HCT116 (cell line): ENCODE measurements around the gene FAM13A. TPM values are rescaled to one million over a fixed set of nuclear protein-coding genes. Genes with fewer than 3 reads are reported as not detected.

ENCODE experiments used
- ATAC-seq: fragments of 200-7000 bp; cut with Tn5 transposase; 2 replicates; pipeline ENCODE4 v1.9.1; 2020; ENCODE audit warnings: mild to moderate bottlenecking, moderate library complexity
- BruUV-seq: library from RNA; stranded (reverse); fragments of 400-500 nt; replicated peaks from 2 replicates; lab custom pipeline; 2021; lab: Mats Ljungman, UMichigan
- CTCF ChIA-PET: fragments of 300-600 bp; sonication (Branson Sonifier 250); formaldehyde crosslinking; loops from one replicate; lab custom pipeline; 2021; ENCODE audit warnings: antibody characterized with exemption; lab: Charles Lee
- POLR2A ChIA-PET: fragments of 300-600, 350-600 bp; sonication (Branson Sonifier 250); formaldehyde crosslinking; loops from one replicate; lab custom pipeline; 2021; ENCODE audit warnings: antibody characterized with exemption; lab: Charles Lee
- RAD21 ChIA-PET, 2 experiments: fragments of 300-600 bp; sonication (Branson Sonifier 250); formaldehyde crosslinking; loops; one replicate each; lab custom pipeline; 2023; ENCODE audit warnings: low total read pairs in 2 of 2; ENCODE audit not compliant: uncharacterized antibody in 2 of 2, unreplicated experiment in 2 of 2, low non-redundant PET in 1 of 2; lab: Charles Lee
- DNase-seq: peaks from one replicate; pipeline ENCODE4 v3.0.0-alpha.2; 2010; ENCODE audit warnings: low read depth, low spot score
- H2AFZ ChIP-seq: fragments of 200-600 bp; shearing (Covaris generic), sonication (generic); 2 replicates; pipeline ENCODE4 v1.6.1; 2017; ENCODE audit warnings: low read depth, mixed run types, mixed read lengths, antibody characterized with exemption, low read length; ENCODE audit not compliant: poor library complexity, severe bottlenecking
- H3K27ac ChIP-seq: 2 replicates; pipeline ENCODE4 v1.5.1; 2012; ENCODE audit warnings: low read depth, low read length
- H3K27me3 ChIP-seq: fragments of 200-600 bp; sonication (generic); 2 replicates; pipeline ENCODE4 v1.6.1; 2016; ENCODE audit warnings: mixed run types, low read length, mixed read lengths; ENCODE audit not compliant: insufficient read depth
- H3K36me3 ChIP-seq, 2 experiments: fragments of 200-500 bp in 1 of 2; fragments of 200-600 bp in 1 of 2; sonication (Bioruptor generic) in 1 of 2; sonication (generic) in 1 of 2; 2 replicates each; pipeline versions ENCODE4 v1.5.1 to v1.6.1; 2014 to 2016; ENCODE audit warnings: low read length in 2 of 2, inconsistent platforms in 1 of 2, mixed read lengths in 1 of 2, mixed run types in 1 of 2; ENCODE audit not compliant: insufficient read depth in 2 of 2, control insufficient read depth in 1 of 2
- H3K4me1 ChIP-seq, 2 experiments: fragments of 200-600 bp in 1 of 2; sonication (generic) in 1 of 2; 2 replicates each; pipeline versions ENCODE4 v1.5.1 to v1.6.1; 2012 to 2017; ENCODE audit warnings: low read length in 2 of 2, inconsistent platforms in 1 of 2, mild to moderate bottlenecking in 1 of 2, mixed read lengths in 1 of 2, mixed run types in 1 of 2, moderate library complexity in 1 of 2; ENCODE audit not compliant: insufficient read depth in 2 of 2, control insufficient read depth in 1 of 2
- H3K4me2 ChIP-seq: fragments of 200-600 bp; sonication (generic); 2 replicates; pipeline ENCODE4 v1.6.1; 2017; ENCODE audit warnings: mixed run types, low read length, mixed read lengths
- H3K4me3 ChIP-seq, 2 experiments: fragments of 200-600 bp in 1 of 2; sonication (generic) in 1 of 2; replicated peaks in 1 of 2; 2 replicates each; pipeline ENCODE4 v1.5.1; 2011 to 2016; ENCODE audit warnings: low read length in 2 of 2, control low read depth in 1 of 2, low read depth in 1 of 2, mild to moderate bottlenecking in 1 of 2, mixed read lengths in 1 of 2, mixed run types in 1 of 2
- H3K79me2 ChIP-seq: fragments of 200-600 bp; sonication (generic); 2 replicates; pipeline ENCODE4 v1.6.1; 2017; ENCODE audit warnings: mild to moderate bottlenecking, mixed run types, low read length, moderate library complexity, mixed read lengths; ENCODE audit not compliant: insufficient read depth
- H3K9ac ChIP-seq: fragments of 200-600 bp; sonication (generic); 2 replicates; pipeline ENCODE4 v1.6.1; 2016; ENCODE audit warnings: low read length, mixed read lengths
- H3K9me2 ChIP-seq: fragments of 200-600 bp; sonication (generic), shearing (Covaris generic); 2 replicates; pipeline ENCODE4 v1.6.1; 2017; ENCODE audit warnings: mixed run types, mild to moderate bottlenecking, moderate library complexity; ENCODE audit not compliant: insufficient read depth
- H3K9me3 ChIP-seq, 2 experiments: fragments of 200-500 bp in 1 of 2; fragments of 200-600 bp in 1 of 2; sonication (Bioruptor generic) in 1 of 2; sonication (generic) in 1 of 2; 2 replicates each; pipeline ENCODE4 v1.6.1; 2014 to 2017; ENCODE audit warnings: low read length in 2 of 2, mixed read lengths in 2 of 2, inconsistent platforms in 1 of 2, low read depth in 1 of 2, mild to moderate bottlenecking in 1 of 2, mixed run types in 1 of 2, moderate library complexity in 1 of 2; ENCODE audit not compliant: control insufficient read depth in 1 of 2, insufficient read depth in 1 of 2
- H4K20me1 ChIP-seq: fragments of 200-600 bp; sonication (generic), shearing (Covaris generic); 2 replicates; pipeline ENCODE4 v1.6.1; 2017; ENCODE audit warnings: mixed run types, mild to moderate bottlenecking, moderate library complexity; ENCODE audit not compliant: insufficient read depth
- CEBPB ChIP-seq: IDR thresholded peaks from 2 replicates; pipeline ENCODE4 v1.6.1; 2012; ENCODE audit warnings: low read depth
- ELF1 ChIP-seq: IDR thresholded peaks from 2 replicates; pipeline ENCODE4 v1.6.1; 2012; ENCODE audit warnings: low read depth, borderline replicate concordance
- EZH2phosphoT487 ChIP-seq: fragments of 200-600 bp; IDR thresholded peaks from 2 replicates; pipeline ENCODE4 v1.6.1; 2018; ENCODE audit warnings: antibody characterized with exemption, borderline replicate concordance
- FOSL1 ChIP-seq: IDR thresholded peaks from 2 replicates; pipeline ENCODE4 v1.6.1; 2012; ENCODE audit warnings: low read depth
- RAD21 ChIP-seq: IDR thresholded peaks from 2 replicates; pipeline ENCODE4 v1.6.1; 2012; ENCODE audit warnings: low read depth, mild to moderate bottlenecking
- SP1 ChIP-seq: IDR thresholded peaks from 2 replicates; pipeline ENCODE4 v1.6.1; 2012; ENCODE audit warnings: low read depth
- SRF ChIP-seq: IDR thresholded peaks from 2 replicates; pipeline ENCODE4 v1.6.1; 2012; ENCODE audit warnings: low read depth
- TCF7L2 ChIP-seq: IDR thresholded peaks from 2 replicates; pipeline ENCODE4 v1.7.0; 2011; ENCODE audit warnings: borderline replicate concordance, inconsistent platforms; ENCODE audit not compliant: insufficient read depth, insufficient read length; ENCODE audit errors: extremely low read depth
- YY1 ChIP-seq: IDR thresholded peaks from 2 replicates; pipeline ENCODE4 v1.6.1; 2011; ENCODE audit warnings: low read length, low read depth, moderate library complexity, mild to moderate bottlenecking; ENCODE audit not compliant: insufficient replicate concordance; ENCODE audit errors: extremely low read depth
- intact Hi-C: fragments of 100-400 bp; cut with micrococcal nuclease; formaldehyde crosslinking; loops from 2 replicates; pipeline ENCODE4 v1.10.0; 2022
- total RNA-seq: library from RNA; stranded (reverse); gene quantifications from one replicate; pipeline ENCODE4 v1.2.1, GENCODE V29; 2021; ENCODE audit not compliant: unreplicated experiment
- TF ChIP-seq, protein P1 (sequence below): IDR thresholded peaks from 2 replicates; pipeline ENCODE4 v1.6.1; 2011; ENCODE audit warnings: mild to moderate bottlenecking, low read length, moderate library complexity; ENCODE audit not compliant: insufficient replicate concordance; ENCODE audit errors: extremely low read depth
- TF ChIP-seq, protein P2 (sequence below), 3 experiments: fragments of 200-600 bp in 1 of 3; sonication (generic) in 1 of 3; IDR thresholded peaks in 2 of 3; conservative IDR thresholded peaks in 1 of 3; 2 replicates each; pipeline ENCODE4 v1.5.1; 2012 to 2017; ENCODE audit warnings: low read depth in 2 of 3, low read length in 2 of 3, antibody characterized with exemption in 1 of 3, borderline replicate concordance in 1 of 3, control low read depth in 1 of 3, mild to moderate bottlenecking in 1 of 3, mixed read lengths in 1 of 3, mixed run types in 1 of 3, moderate library complexity in 1 of 3; ENCODE audit not compliant: insufficient read depth in 1 of 3
- TF ChIP-seq, protein P3 (sequence below): IDR thresholded peaks from 2 replicates; pipeline ENCODE4 v1.6.1; 2012; ENCODE audit warnings: low read depth

The FAM13A gene
- total RNA-seq, 1 experiment from 2014 or later = 17.2 TPM

DNA sequence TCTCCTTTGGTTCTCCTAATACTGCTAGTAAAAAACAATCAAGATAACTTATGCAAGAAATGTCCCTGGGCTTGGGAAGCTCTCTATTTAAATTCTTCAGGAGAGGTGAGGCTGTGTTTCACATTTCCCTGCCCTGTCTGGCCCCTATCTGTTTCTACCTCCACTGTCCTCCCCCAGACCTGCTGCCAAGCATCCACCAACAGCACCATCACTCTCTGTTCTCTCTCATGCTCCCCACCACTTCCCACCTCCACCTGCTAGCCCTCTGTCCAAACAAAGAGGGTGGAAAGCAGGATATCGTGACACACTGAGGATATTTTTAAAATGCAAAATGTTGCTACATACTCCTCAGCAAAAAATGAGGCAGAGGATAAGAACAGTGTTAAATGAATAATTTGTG lies 271.0 kb downstream of the FAM13A start:
- Histone ChIP-seq H3K4me1 (no peaks in the 10 kb centered on the region), H3K9me2 (no peaks in the 10 kb centered on the region), H3K27me3 (no peaks in the 10 kb centered on the region), H2AFZ (no peak overlapping the region), H4K20me1 (no peaks in the 10 kb centered on the region), H3K9ac (no peak overlapping the region), H3K9me3 (no peaks in the 10 kb centered on the region), H3K4me3 (no peak overlapping the region), H3K27ac (no peak overlapping the region), H3K4me2 (no peak overlapping the region), H3K36me3 (0 out of 4 replicates have a peak, but pooled peaks cover 0 to 2% of the 10 kb centered on the region in 2 experiments), H3K79me2 (no peaks in the 10 kb centered on the region)
- ChIA-PET CTCF (interaction anchor here (0.9 kb wide), 1 partner anchor 247 kb away, joined by 3 read pairs; no protein-coding TSS in a partner anchor), POLR2A (no interaction called here), RAD21 (no interaction called here)
- DNase-seq (no peak), ATAC-seq (no peak)
- TF ChIP-seq YY1 (no peak), RAD21 (no peak), TCF7L2 (no peak), FOSL1 (no peak), SP1 (no peak), CEBPB (no peak), SRF (no peak), ELF1 (no peak), EZH2phosphoT487 (no peak)
- TF ChIP-seq, protein P1, sequence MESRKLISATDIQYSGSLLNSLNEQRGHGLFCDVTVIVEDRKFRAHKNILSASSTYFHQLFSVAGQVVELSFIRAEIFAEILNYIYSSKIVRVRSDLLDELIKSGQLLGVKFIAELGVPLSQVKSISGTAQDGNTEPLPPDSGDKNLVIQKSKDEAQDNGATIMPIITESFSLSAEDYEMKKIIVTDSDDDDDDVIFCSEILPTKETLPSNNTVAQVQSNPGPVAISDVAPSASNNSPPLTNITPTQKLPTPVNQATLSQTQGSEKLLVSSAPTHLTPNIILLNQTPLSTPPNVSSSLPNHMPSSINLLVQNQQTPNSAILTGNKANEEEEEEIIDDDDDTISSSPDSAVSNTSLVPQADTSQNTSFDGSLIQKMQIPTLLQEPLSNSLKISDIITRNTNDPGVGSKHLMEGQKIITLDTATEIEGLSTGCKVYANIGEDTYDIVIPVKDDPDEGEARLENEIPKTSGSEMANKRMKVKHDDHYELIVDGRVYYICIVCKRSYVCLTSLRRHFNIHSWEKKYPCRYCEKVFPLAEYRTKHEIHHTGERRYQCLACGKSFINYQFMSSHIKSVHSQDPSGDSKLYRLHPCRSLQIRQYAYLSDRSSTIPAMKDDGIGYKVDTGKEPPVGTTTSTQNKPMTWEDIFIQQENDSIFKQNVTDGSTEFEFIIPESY = no peak
- TF ChIP-seq, protein P2, sequence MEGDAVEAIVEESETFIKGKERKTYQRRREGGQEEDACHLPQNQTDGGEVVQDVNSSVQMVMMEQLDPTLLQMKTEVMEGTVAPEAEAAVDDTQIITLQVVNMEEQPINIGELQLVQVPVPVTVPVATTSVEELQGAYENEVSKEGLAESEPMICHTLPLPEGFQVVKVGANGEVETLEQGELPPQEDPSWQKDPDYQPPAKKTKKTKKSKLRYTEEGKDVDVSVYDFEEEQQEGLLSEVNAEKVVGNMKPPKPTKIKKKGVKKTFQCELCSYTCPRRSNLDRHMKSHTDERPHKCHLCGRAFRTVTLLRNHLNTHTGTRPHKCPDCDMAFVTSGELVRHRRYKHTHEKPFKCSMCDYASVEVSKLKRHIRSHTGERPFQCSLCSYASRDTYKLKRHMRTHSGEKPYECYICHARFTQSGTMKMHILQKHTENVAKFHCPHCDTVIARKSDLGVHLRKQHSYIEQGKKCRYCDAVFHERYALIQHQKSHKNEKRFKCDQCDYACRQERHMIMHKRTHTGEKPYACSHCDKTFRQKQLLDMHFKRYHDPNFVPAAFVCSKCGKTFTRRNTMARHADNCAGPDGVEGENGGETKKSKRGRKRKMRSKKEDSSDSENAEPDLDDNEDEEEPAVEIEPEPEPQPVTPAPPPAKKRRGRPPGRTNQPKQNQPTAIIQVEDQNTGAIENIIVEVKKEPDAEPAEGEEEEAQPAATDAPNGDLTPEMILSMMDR (IDR thresholded peaks at IDR 0.05 in 2 of 3, conservative IDR thresholded peaks at IDR 0.05 in 1 of 3; ENCODE audit: borderline replicate concordance in 1 of 3, insufficient read depth in 1 of 3, low read depth in 2 of 3, low read length in 2 of 3) = no peak
- TF ChIP-seq, protein P3, sequence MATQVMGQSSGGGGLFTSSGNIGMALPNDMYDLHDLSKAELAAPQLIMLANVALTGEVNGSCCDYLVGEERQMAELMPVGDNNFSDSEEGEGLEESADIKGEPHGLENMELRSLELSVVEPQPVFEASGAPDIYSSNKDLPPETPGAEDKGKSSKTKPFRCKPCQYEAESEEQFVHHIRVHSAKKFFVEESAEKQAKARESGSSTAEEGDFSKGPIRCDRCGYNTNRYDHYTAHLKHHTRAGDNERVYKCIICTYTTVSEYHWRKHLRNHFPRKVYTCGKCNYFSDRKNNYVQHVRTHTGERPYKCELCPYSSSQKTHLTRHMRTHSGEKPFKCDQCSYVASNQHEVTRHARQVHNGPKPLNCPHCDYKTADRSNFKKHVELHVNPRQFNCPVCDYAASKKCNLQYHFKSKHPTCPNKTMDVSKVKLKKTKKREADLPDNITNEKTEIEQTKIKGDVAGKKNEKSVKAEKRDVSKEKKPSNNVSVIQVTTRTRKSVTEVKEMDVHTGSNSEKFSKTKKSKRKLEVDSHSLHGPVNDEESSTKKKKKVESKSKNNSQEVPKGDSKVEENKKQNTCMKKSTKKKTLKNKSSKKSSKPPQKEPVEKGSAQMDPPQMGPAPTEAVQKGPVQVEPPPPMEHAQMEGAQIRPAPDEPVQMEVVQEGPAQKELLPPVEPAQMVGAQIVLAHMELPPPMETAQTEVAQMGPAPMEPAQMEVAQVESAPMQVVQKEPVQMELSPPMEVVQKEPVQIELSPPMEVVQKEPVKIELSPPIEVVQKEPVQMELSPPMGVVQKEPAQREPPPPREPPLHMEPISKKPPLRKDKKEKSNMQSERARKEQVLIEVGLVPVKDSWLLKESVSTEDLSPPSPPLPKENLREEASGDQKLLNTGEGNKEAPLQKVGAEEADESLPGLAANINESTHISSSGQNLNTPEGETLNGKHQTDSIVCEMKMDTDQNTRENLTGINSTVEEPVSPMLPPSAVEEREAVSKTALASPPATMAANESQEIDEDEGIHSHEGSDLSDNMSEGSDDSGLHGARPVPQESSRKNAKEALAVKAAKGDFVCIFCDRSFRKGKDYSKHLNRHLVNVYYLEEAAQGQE = no peak
- intact Hi-C loops = no loop called here
- no TSS peak for BruUV-seq
